ENCODE data around the gene STARD8.

GRCh38 chrX:68757731-68758130 lies 110.3 kb downstream of the STARD8 start:
- TF ChIP-seq POLR2A (IDR thresholded peaks at IDR 0.05) (no peak), CTCF (IDR thresholded peaks at IDR 0.05) (no peak)

All from Peyer's patch (tissue), 4 donors.